IMR-90 (cell line): ENCODE measurements around the gene PITX1. TPM values are rescaled to one million over a fixed set of nuclear protein-coding genes. Genes with fewer than 3 reads are reported as not detected.

Experiments used
- ATAC-seq: fragments of 200-7000 bp; cut with Tn5 transposase; 2 replicates; pipeline ENCODE4 v1.9.1; 2020; ENCODE audit warnings: low read depth, mild to moderate bottlenecking, moderate library complexity
- BruUV-seq: library from RNA; stranded (reverse); fragments of 400-500 nt; replicated peaks from 2 replicates; lab custom pipeline; 2021; lab: Mats Ljungman, UMichigan
- CTCF ChIA-PET: fragments of 300-600 bp; formaldehyde crosslinking; extraction: SDS; loops from one replicate; lab custom pipeline; 2021; ENCODE audit warnings: antibody characterized with exemption; lab: Yijun Ruan, JAX
- POLR2A ChIA-PET: fragments of 300-600 bp; sonication (Branson Sonifier 250); formaldehyde crosslinking; loops from one replicate; lab custom pipeline; 2022; ENCODE audit warnings: antibody characterized with exemption; ENCODE audit not compliant: unreplicated experiment; lab: Charles Lee
- DNase-seq: peaks from one replicate; pipeline ENCODE4 v3.0.0; 2013
- H2AFZ ChIP-seq: replicated peaks from 2 replicates; pipeline ENCODE3; 2013; ENCODE audit warnings: low read length, mild to moderate bottlenecking; ENCODE audit not compliant: poor library complexity
- H2AK5ac ChIP-seq: 2 replicates; pipeline ENCODE4 v1.6.1; 2013; ENCODE audit warnings: low read depth, low read length, inconsistent platforms
- H2AK9ac ChIP-seq: replicated peaks from 2 replicates; pipeline ENCODE3; 2013; ENCODE audit warnings: mild to moderate bottlenecking, low read depth, low read length, moderate library complexity; ENCODE audit not compliant: poor library complexity
- H2BK120ac ChIP-seq: 2 replicates; pipeline ENCODE4 v1.6.1; 2013; ENCODE audit warnings: low read depth, low read length, inconsistent platforms
- H2BK15ac ChIP-seq: 3 replicates; pipeline ENCODE4 v1.6.1; 2013; ENCODE audit warnings: low read depth, low read length, inconsistent platforms
- H2BK20ac ChIP-seq: 2 replicates; pipeline ENCODE4 v1.6.1; 2013; ENCODE audit warnings: low read depth, mild to moderate bottlenecking, inconsistent platforms, low read length, moderate library complexity
- H2BK5ac ChIP-seq: 2 replicates; pipeline ENCODE4 v1.6.1; 2013; ENCODE audit warnings: mild to moderate bottlenecking, low read depth, low read length, inconsistent platforms; ENCODE audit not compliant: poor library complexity, severe bottlenecking
- H3K14ac ChIP-seq: replicated peaks from 2 replicates; pipeline ENCODE4 v1.6.1; 2013; ENCODE audit warnings: low read depth, low read length, inconsistent platforms
- H3K18ac ChIP-seq: 2 replicates; pipeline ENCODE4 v1.6.1; 2013; ENCODE audit warnings: low read depth, low read length, control low read depth
- H3K23ac ChIP-seq: 2 replicates; pipeline ENCODE4 v1.6.1; 2013; ENCODE audit warnings: low read depth, low read length, inconsistent platforms
- H3K27ac ChIP-seq: 2 replicates; pipeline ENCODE4 v1.5.1; 2013; ENCODE audit warnings: mild to moderate bottlenecking, control low read depth, low read length; ENCODE audit not compliant: insufficient read depth
- H3K27me3 ChIP-seq: 2 replicates; pipeline ENCODE4 v1.6.1; 2013; ENCODE audit warnings: low read length; ENCODE audit not compliant: control insufficient read depth, insufficient read depth
- H3K36me3 ChIP-seq: 2 replicates; pipeline ENCODE4 v1.6.1; 2013; ENCODE audit warnings: low read length, mixed read lengths; ENCODE audit not compliant: control insufficient read depth, insufficient read depth
- H3K4ac ChIP-seq: 2 replicates; pipeline ENCODE4 v1.6.1; 2013; ENCODE audit warnings: low read depth, low read length, inconsistent platforms
- H3K4me1 ChIP-seq: 2 replicates; pipeline ENCODE4 v1.6.1; 2013; ENCODE audit warnings: low read length, mixed read lengths; ENCODE audit not compliant: control insufficient read depth, insufficient read depth
- H3K4me2 ChIP-seq: 2 replicates; pipeline ENCODE4 v1.6.1; 2013; ENCODE audit warnings: low read depth, mild to moderate bottlenecking, control low read depth, low read length, moderate library complexity
- H3K4me3 ChIP-seq: 2 replicates; pipeline ENCODE4 v1.5.1; 2013; ENCODE audit warnings: low read depth, mild to moderate bottlenecking, control low read depth, low read length, moderate library complexity; ENCODE audit not compliant: insufficient read depth
- H3K56ac ChIP-seq: 2 replicates; pipeline ENCODE4 v1.6.1; 2013; ENCODE audit warnings: low read length, inconsistent platforms; ENCODE audit not compliant: insufficient read depth; ENCODE audit errors: extremely low read depth
- H3K79me1 ChIP-seq, 2 experiments: 2 replicates each; pipeline ENCODE4 v1.6.1; 2013; ENCODE audit warnings: low read length in 2 of 2, inconsistent platforms in 1 of 2, low read depth in 1 of 2
- H3K9ac ChIP-seq: 2 replicates; pipeline ENCODE4 v1.6.1; 2013; ENCODE audit warnings: low read depth, low read length, control low read depth
- H3K9me1 ChIP-seq: 2 replicates; pipeline ENCODE4 v1.6.1; 2013; ENCODE audit warnings: low read length, inconsistent platforms; ENCODE audit not compliant: insufficient read depth
- H3K9me3 ChIP-seq: 2 replicates; pipeline ENCODE4 v1.6.1; 2013; ENCODE audit warnings: low read length; ENCODE audit not compliant: control insufficient read depth, insufficient read depth
- H4K20me1 ChIP-seq: 2 replicates; pipeline ENCODE4 v1.6.1; 2013; ENCODE audit warnings: low read length, inconsistent platforms; ENCODE audit not compliant: insufficient read depth
- H4K5ac ChIP-seq: 2 replicates; pipeline ENCODE4 v1.6.1; 2013; ENCODE audit warnings: mild to moderate bottlenecking, low read depth, low read length, control low read depth
- H4K8ac ChIP-seq, 2 experiments: 2 replicates each; pipeline ENCODE4 v1.6.1; 2013; ENCODE audit warnings: low read depth in 2 of 2, low read length in 2 of 2, control low read depth in 1 of 2, inconsistent platforms in 1 of 2
- H4K91ac ChIP-seq: 2 replicates; pipeline ENCODE4 v1.6.1; 2013; ENCODE audit warnings: low read depth, low read length, inconsistent platforms; ENCODE audit not compliant: insufficient read depth
- BHLHE40 ChIP-seq: fragments of 150-350 bp; IDR thresholded peaks from 2 replicates; pipeline ENCODE4 v1.6.1; 2016; ENCODE audit warnings: mild to moderate bottlenecking, low read depth, low read length
- CEBPB ChIP-seq: IDR thresholded peaks from 2 replicates; pipeline ENCODE4 v1.6.1; 2012; ENCODE audit warnings: low read depth, low read length, improper control_type of control experiment
- CHD1 ChIP-seq: IDR thresholded peaks from 2 replicates; pipeline ENCODE4 v1.6.1; 2012; ENCODE audit warnings: low read depth, low read length, improper control_type of control experiment
- CTCF ChIP-seq: conservative IDR thresholded peaks from 2 replicates; pipeline ENCODE4 v1.5.1; 2012; ENCODE audit warnings: mild to moderate bottlenecking, low read depth, low read length, improper control_type of control experiment
- FOS ChIP-seq: fragments of 150-350 bp; IDR thresholded peaks from 2 replicates; pipeline ENCODE4 v1.6.1; 2016; ENCODE audit warnings: low read depth, low read length
- MAFK ChIP-seq: IDR thresholded peaks from 2 replicates; pipeline ENCODE4 v1.6.1; 2012; ENCODE audit warnings: low read depth, low read length, improper control_type of control experiment
- MAZ ChIP-seq: IDR thresholded peaks from 2 replicates; pipeline ENCODE4 v1.6.1; 2012; ENCODE audit warnings: low read depth, mild to moderate bottlenecking, low read length, improper control_type of control experiment, moderate library complexity, borderline replicate concordance
- MXI1 ChIP-seq: IDR thresholded peaks from 2 replicates; pipeline ENCODE4 v1.6.1; 2012; ENCODE audit warnings: low read depth, mild to moderate bottlenecking, low read length, moderate library complexity, borderline replicate concordance
- NFE2L2 ChIP-seq: fragments of 150-350 bp; IDR thresholded peaks from 2 replicates; pipeline ENCODE4 v1.6.1; 2016; ENCODE audit warnings: low read depth, mild to moderate bottlenecking, low read length
- POLR2A ChIP-seq: IDR thresholded peaks from 2 replicates; pipeline ENCODE4 v1.6.1; 2012; ENCODE audit warnings: mild to moderate bottlenecking, low read depth, low read length
- RAD21 ChIP-seq: IDR thresholded peaks from 2 replicates; pipeline ENCODE4 v1.6.1; 2012; ENCODE audit warnings: low read length, improper control_type of control experiment
- RCOR1 ChIP-seq: IDR thresholded peaks from 2 replicates; pipeline ENCODE4 v1.6.1; 2012; ENCODE audit warnings: mild to moderate bottlenecking, low read length, improper control_type of control experiment; ENCODE audit not compliant: insufficient replicate concordance
- RFX5 ChIP-seq: IDR thresholded peaks from 2 replicates; pipeline ENCODE4 v1.8.0; 2012; ENCODE audit warnings: low read depth, mild to moderate bottlenecking, low read length, moderate library complexity
- SMC3 ChIP-seq: fragments of 150-350 bp; IDR thresholded peaks from 2 replicates; pipeline ENCODE4 v1.6.1; 2016; ENCODE audit warnings: low read depth, mild to moderate bottlenecking, antibody characterized with exemption, low read length, moderate library complexity
- USF2 ChIP-seq: fragments of 150-350 bp; IDR thresholded peaks from 2 replicates; pipeline ENCODE4 v1.6.1; 2017; ENCODE audit warnings: mild to moderate bottlenecking, antibody characterized with exemption, low read length, low read depth
- WGBS, 2 experiments: methylation state at CpG; one replicate each; pipeline versions ENCODE4 v1.1.5 to v1.1.7; 2013; ENCODE audit warnings: missing lambda C conversion rate in 2 of 2; ENCODE audit not compliant: insufficient read length in 1 of 2; ENCODE audit errors: extremely low coverage in 2 of 2; 5-methylcytosine and 5-hydroxymethylcytosine counted together
- dilution Hi-C: fragments of 300-500 bp; cut with HindIII; formaldehyde crosslinking; loops from one replicate; pipeline ENCODE4 v1.14.3; 2018; ENCODE audit warnings: low sequenced_read_pairs; ENCODE audit not compliant: unreplicated experiment
- in situ Hi-C: fragments of 300-500 bp; cut with MboI; formaldehyde crosslinking; loops from 3 replicates; pipeline ENCODE4 v1.14.3; 2019; ENCODE audit warnings: low sequenced_read_pairs, inconsistent platforms, mixed read lengths
- intact Hi-C: fragments of 100-400 bp; cut with micrococcal nuclease; formaldehyde crosslinking; loops from 2 replicates; pipeline ENCODE4 v1.10.0; 2022
- polyA plus RNA-seq, 3 experiments: library from polyadenylated mRNA; depleted of rRNA; stranded (reverse); fragments of >200 nt; gene quantifications; 2 replicates each; pipeline ENCODE4 v1.2.3, GENCODE V29; 2012; ENCODE audit warnings: low replicate concordance in 1 of 3
- total RNA-seq: library from RNA; depleted of rRNA; stranded (reverse); fragments of >200 nt; gene quantifications from 2 replicates; pipeline ENCODE4 v1.2.3, GENCODE V29; 2012

Gene PITX1
- total and polyA plus RNA-seq, 2 of the 4 experiments (the other 2 are of a cell fraction) = 10.4 to 29.8 TPM

- H2BK15ac ChIP-seq = no peak overlapping the region
- H3K9me1 ChIP-seq = peaks cover 4% of the 10 kb centered on the region; the same call in 1 of the 2 replicates
- no peaks in the 10 kb centered on the region for H3K79me1 ChIP-seq
- POLR2A ChIA-PET = no interaction called here
- no peak overlapping the region for H4K91ac ChIP-seq
- H3K14ac ChIP-seq = no peak overlapping the region
- H3K4me3 ChIP-seq = no peak overlapping the region
- ATAC-seq (no peak), DNase-seq (no peak)
- intact Hi-C loops = no loop called here
- no peak overlapping the region for H2BK5ac ChIP-seq
- H3K4me1 ChIP-seq = peaks cover 2% of the 10 kb centered on the region; the same call in 1 of the 2 replicates
- H3K9ac ChIP-seq = no peak overlapping the region
- H2BK120ac ChIP-seq = no peak overlapping the region
- H4K8ac ChIP-seq = no peak overlapping the region
- H3K18ac ChIP-seq = no peak overlapping the region
- H2AFZ ChIP-seq = no peak overlapping the region
- H2AK9ac ChIP-seq = no peak overlapping the region
- no peak overlapping the region for H3K27ac ChIP-seq
- no peaks in the 10 kb centered on the region; the same call in 1 of the 2 replicates for H3K36me3 ChIP-seq
- H3K56ac ChIP-seq = no peak overlapping the region
- no peak overlapping the region for H4K5ac ChIP-seq
- H2BK20ac ChIP-seq = no peak overlapping the region
- dilution Hi-C loops = no loop called here
- H3K4ac ChIP-seq = no peak overlapping the region
- H2AK5ac ChIP-seq = no peak overlapping the region
- in situ Hi-C loops = no loop called here
- H3K27me3 ChIP-seq = 0 out of 2 replicates have a peak, but pooled peaks cover 2% of the 10 kb centered on the region
- peaks cover 6% of the 10 kb centered on the region for H4K20me1 ChIP-seq
- H3K9me3 ChIP-seq = peaks cover 2% of the 10 kb centered on the region; the same call in 1 of the 2 replicates
- no peak overlapping the region for H3K23ac ChIP-seq
- BruUV-seq = no TSS peak
- CTCF ChIA-PET = no interaction called here
- 97% methylated on average over 5 of the region's 13 CpGs; no CpG with 5 or more reads in 1 of the 2 experiments for WGBS, 2 experiments
- no peak overlapping the region for H3K4me2 ChIP-seq
- TF ChIP-seq RCOR1 (no peak), RAD21 (no peak), CHD1 (no peak), SMC3 (no peak), NFE2L2 (no peak), POLR2A (no peak), RFX5 (no peak), CTCF (no peak), FOS (no peak), MAFK (no peak), BHLHE40 (no peak), MAZ (no peak), USF2 (no peak), CEBPB (no peak), MXI1 (no peak)
These were observed 24.9 kb downstream of the PITX1 start for GRCh38 chr5:135008981-135009735.
